Activated CD4-positive, alpha-beta T cell treated with anti-CD3 and anti-CD28 coated beads for 36 hours (primary cell): ENCODE measurements around the gene ASTN1. TPM values are rescaled to one million over a fixed set of nuclear protein-coding genes. Genes with fewer than 3 reads are reported as not detected.

Experiments used
- ATAC-seq: fragments of 200-7000 bp; cut with Tn5 transposase; one replicate; pipeline ENCODE4 v1.10.0; 2021; ENCODE audit warnings: mild to moderate bottlenecking, moderate library complexity
- CTCF ChIA-PET: fragments of 350-600 bp; sonication (Branson Sonifier 250); formaldehyde crosslinking; loops from one replicate; lab custom pipeline; 2021; ENCODE audit warnings: antibody characterized with exemption; lab: Charles Lee
- POLR2A ChIA-PET: fragments of 350-600 bp; sonication (Branson Sonifier 250); formaldehyde crosslinking; loops from one replicate; lab custom pipeline; 2021; ENCODE audit warnings: antibody characterized with exemption, inconsistent platforms; lab: Charles Lee
- DNase-seq: peaks from one replicate; pipeline ENCODE4 v3.0.0-alpha.2; 2020
- H3K27ac Mint-ChIP-seq: one replicate; pipeline ENCODE4 v1.8.0; 2021; ENCODE audit warnings: mixed read lengths
- H3K27me3 Mint-ChIP-seq: one replicate; pipeline ENCODE4 v1.8.0; 2021; ENCODE audit warnings: mixed read lengths
- H3K36me3 Mint-ChIP-seq: one replicate; pipeline ENCODE4 v1.8.0; 2021; ENCODE audit warnings: low read depth, mixed read lengths
- H3K4me1 Mint-ChIP-seq: one replicate; pipeline ENCODE4 v1.8.0; 2021; ENCODE audit warnings: mixed read lengths
- H3K4me3 Mint-ChIP-seq: one replicate; pipeline ENCODE4 v1.8.0; 2021; ENCODE audit warnings: mild to moderate bottlenecking, moderate library complexity, mixed read lengths
- H3K9me3 Mint-ChIP-seq: one replicate; pipeline ENCODE4 v1.8.0; 2021; ENCODE audit warnings: low read depth, mixed read lengths
- intact Hi-C, 2 experiments: fragments of 100-400 bp; cut with DNase I in 1 of 2; cut with micrococcal nuclease in 1 of 2; formaldehyde crosslinking; loops; one replicate each; pipeline versions ENCODE4 v1.14.2 to v1.15.1; 2022 to 2024; cut with DNase I, micrococcal nuclease
- total RNA-seq, 2 experiments: library from RNA; stranded (reverse); gene quantifications; one replicate each; pipeline ENCODE4 v1.2.3, GENCODE V29; 2021

The ASTN1 gene
- total RNA-seq, 2 experiments from 2014 or later, result not detected

- H3K27me3 Mint-ChIP-seq, result peaks cover 5% of the 10 kb centered on the region
- POLR2A ChIA-PET, result no interaction called here
- H3K4me1 Mint-ChIP-seq, result no peaks in the 10 kb centered on the region
Observed at GRCh38 chr1:177054542-177054941, 110.0 kb downstream of the ASTN1 start.

DNA sequence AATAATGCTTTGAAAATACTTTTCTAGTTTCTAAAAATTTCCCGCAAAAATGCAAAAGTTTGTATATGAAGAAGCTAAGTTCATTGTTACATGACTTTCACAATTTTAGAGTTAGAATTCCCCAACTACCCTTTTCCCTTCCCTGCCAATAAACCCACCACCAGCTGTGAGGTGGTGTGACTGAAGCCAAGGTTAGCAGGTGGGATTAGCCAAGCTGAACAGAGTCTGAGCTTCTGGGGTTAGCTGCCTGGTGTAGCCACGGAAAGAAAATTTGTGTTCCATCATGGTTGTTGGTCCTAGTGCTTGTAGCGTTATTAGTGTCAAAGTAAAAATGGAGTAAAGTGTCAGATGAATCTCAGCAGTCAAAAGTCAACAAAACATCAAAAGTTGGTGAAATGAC is 110.9 kb downstream of the ASTN1 start:
- Mint-ChIP-seq H3K36me3 (no peaks in the 10 kb centered on the region), H3K9me3 (no peaks in the 10 kb centered on the region), H3K27ac (no peak overlapping the region), H3K4me3 (no peak overlapping the region), H3K4me1 (no peaks in the 10 kb centered on the region), H3K27me3 (peaks cover 7% of the 10 kb centered on the region)
- DNase-seq (no peak), ATAC-seq (no peak)
- ChIA-PET POLR2A (no interaction called here), CTCF (no interaction called here)
- intact Hi-C loops, result no loop called here

More at GRCh38 chr1:177054542-177054941, 110.0 kb downstream of the ASTN1 start:
- intact Hi-C loops, result no loop called here
- DNase-seq (no peak), ATAC-seq (no peak)
- CTCF ChIA-PET, result no interaction called here
- Mint-ChIP-seq H3K36me3 (no peaks in the 10 kb centered on the region), H3K27ac (no peak overlapping the region), H3K4me3 (no peak overlapping the region), H3K9me3 (no peaks in the 10 kb centered on the region)

GRCh38 chr1:177048314-177049069 is 116.0 kb downstream of the ASTN1 start:
- DNase-seq (no peak), ATAC-seq (no peak)
- H3K27me3 Mint-ChIP-seq, result peaks cover 5% of the 10 kb centered on the region
- POLR2A ChIA-PET, result no interaction called here
- no peaks in the 10 kb centered on the region for H3K4me1 Mint-ChIP-seq
- no peaks in the 10 kb centered on the region for H3K36me3 Mint-ChIP-seq
- H3K27ac Mint-ChIP-seq, result no peak overlapping the region
- no peaks in the 10 kb centered on the region for H3K9me3 Mint-ChIP-seq
- CTCF ChIA-PET, result no interaction called here
- intact Hi-C loops, result no loop called here
- no peak overlapping the region for H3K4me3 Mint-ChIP-seq

DNA sequence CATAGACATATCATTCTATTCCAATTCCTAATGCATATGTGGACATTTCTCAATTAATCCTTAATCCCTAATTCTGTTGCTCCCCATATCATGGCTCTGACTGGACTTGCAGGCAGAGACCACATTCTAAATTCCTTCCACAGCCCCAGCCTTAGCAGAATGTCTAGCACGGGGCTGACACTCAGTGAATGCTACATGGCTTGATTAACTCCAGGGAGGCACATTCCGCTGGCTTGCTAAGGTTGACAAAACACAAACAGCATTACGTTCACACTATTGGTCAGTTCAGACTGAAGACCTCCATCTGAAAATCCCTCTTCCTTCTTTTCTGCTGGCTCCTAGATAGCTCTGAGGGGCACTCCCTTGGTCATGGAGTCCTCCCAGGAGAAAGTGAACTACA is 119.4 kb downstream of the ASTN1 start:
- ChIA-PET CTCF (no interaction called here), POLR2A (no interaction called here)
- DNase-seq, result no peak
- ATAC-seq, result no peak
- Mint-ChIP-seq H3K36me3 (no peaks in the 10 kb centered on the region), H3K4me3 (no peak overlapping the region), H3K4me1 (no peaks in the 10 kb centered on the region), H3K27me3 (peaks cover 5% of the 10 kb centered on the region), H3K9me3 (no peaks in the 10 kb centered on the region), H3K27ac (no peak overlapping the region)
- intact Hi-C loops, result no loop called here

- ATAC-seq, result no peak
Observed at GRCh38 chr1:177044390-177044789, 120.1 kb downstream of the ASTN1 start.

DNA sequence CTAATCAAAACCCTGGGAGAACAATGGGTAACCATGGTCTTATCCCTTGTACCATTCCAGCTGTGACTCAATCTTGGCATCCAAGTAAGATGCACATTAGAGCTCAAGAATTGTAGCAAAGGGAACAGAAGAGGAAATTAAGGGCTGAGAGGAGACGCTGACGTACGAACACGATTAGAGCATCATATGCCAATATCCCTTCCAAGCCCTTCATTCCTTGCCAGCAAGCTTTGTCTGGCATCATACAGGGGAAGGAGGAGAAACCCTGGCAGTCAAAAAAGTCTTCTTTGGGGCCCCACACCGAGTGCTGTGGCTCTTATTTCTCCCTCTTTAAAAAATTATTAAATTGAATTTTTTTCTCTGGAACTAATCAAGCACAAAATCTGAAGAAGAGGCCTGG is 120.9 kb downstream of the ASTN1 start:
- no peaks in the 10 kb centered on the region for H3K36me3 Mint-ChIP-seq

More at GRCh38 chr1:177044390-177044789, 120.1 kb downstream of the ASTN1 start:
- peaks cover 3% of the 10 kb centered on the region for H3K27me3 Mint-ChIP-seq
- DNase-seq, result no peak
- H3K27ac Mint-ChIP-seq, result no peak overlapping the region
- intact Hi-C loops, result no loop called here
- H3K36me3 Mint-ChIP-seq, result no peaks in the 10 kb centered on the region
- H3K4me1 Mint-ChIP-seq, result no peaks in the 10 kb centered on the region
- CTCF ChIA-PET, result no interaction called here
- no peaks in the 10 kb centered on the region for H3K9me3 Mint-ChIP-seq
- POLR2A ChIA-PET, result no interaction called here
- no peak overlapping the region for H3K4me3 Mint-ChIP-seq

DNA sequence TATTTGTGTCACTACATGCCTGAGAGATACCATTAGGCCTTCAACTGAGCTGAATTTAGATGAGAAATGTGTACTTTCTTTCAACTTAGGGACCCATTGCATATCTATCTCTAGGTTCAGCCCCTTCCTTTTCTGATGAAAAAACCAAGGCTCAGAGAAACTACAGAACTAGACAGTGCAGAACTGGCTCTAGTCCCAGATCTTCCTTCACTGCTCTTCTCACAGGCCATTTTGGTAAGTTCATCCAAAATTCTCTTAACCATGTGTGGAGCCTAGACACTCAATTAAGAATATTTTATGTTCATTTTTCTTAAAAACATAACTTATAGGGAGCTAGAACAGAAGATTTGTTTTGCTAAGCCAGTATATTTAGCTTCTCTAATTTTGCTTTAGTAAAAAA is 128.9 kb downstream of the ASTN1 start:
- Mint-ChIP-seq H3K9me3 (no peaks in the 10 kb centered on the region), H3K4me1 (no peaks in the 10 kb centered on the region), H3K27ac (no peak overlapping the region), H3K4me3 (no peak overlapping the region), H3K36me3 (no peaks in the 10 kb centered on the region), H3K27me3 (peaks cover 3% of the 10 kb centered on the region)
- ATAC-seq, result no peak
- DNase-seq, result no peak
- intact Hi-C loops, result no loop called here
- ChIA-PET POLR2A (no interaction called here), CTCF (no interaction called here)

More for the DNA sequence above, 120.9 kb downstream of the ASTN1 start:
- peaks cover 3% of the 10 kb centered on the region for H3K27me3 Mint-ChIP-seq
- no peaks in the 10 kb centered on the region for H3K9me3 Mint-ChIP-seq
- ChIA-PET CTCF (interaction anchor here (1.0 kb wide), 1 partner anchor 9 kb away, joined by 4 read pairs; no protein-coding TSS in a partner anchor), POLR2A (no interaction called here)
- intact Hi-C loops, result no loop called here
- DNase-seq (no peak), ATAC-seq (no peak)
- no peak overlapping the region for H3K4me3 Mint-ChIP-seq
- no peak overlapping the region for H3K27ac Mint-ChIP-seq
- H3K4me1 Mint-ChIP-seq, result no peaks in the 10 kb centered on the region

- DNase-seq (no peak), ATAC-seq (no peak)
- no peak overlapping the region for H3K4me3 Mint-ChIP-seq
- no peaks in the 10 kb centered on the region for H3K4me1 Mint-ChIP-seq
- peaks cover 3% of the 10 kb centered on the region for H3K27me3 Mint-ChIP-seq
- no peak overlapping the region for H3K27ac Mint-ChIP-seq
- no peaks in the 10 kb centered on the region for H3K9me3 Mint-ChIP-seq
- CTCF ChIA-PET, result no interaction called here
- intact Hi-C loops, result no loop called here
- POLR2A ChIA-PET, result no interaction called here
- H3K36me3 Mint-ChIP-seq, result no peaks in the 10 kb centered on the region
Observed at GRCh38 chr1:177033628-177034027, 130.9 kb downstream of the ASTN1 start.

DNA sequence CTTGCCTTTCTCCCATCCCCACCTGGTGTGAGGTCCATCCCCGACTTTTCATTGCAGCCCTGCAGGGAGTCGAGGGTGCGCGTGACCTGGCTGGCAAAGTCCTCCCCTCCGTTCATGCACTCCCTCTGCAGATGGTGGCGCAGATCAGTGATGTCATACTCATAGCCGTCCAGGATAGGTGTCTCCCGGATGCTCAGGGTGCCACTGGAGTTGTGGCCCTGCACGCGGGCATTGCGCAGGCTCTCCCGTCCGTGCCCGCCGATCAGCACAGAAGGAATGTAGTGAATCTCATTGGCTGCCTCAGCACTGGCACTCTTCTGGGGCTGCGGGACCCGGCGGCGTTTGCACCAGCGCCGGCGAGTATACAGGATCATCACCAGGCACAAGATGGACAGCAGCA is 132.1 kb downstream of the ASTN1 start:
- ChIA-PET POLR2A (no interaction called here), CTCF (no interaction called here)
- intact Hi-C loops, result no loop called here
- ATAC-seq, result no peak
- no peak for DNase-seq
- no peak overlapping the region for H3K27ac Mint-ChIP-seq
- H3K9me3 Mint-ChIP-seq, result no peaks in the 10 kb centered on the region
- no peaks in the 10 kb centered on the region for H3K36me3 Mint-ChIP-seq
- H3K4me1 Mint-ChIP-seq, result no peaks in the 10 kb centered on the region
- H3K27me3 Mint-ChIP-seq, result peaks cover 3% of the 10 kb centered on the region
- H3K4me3 Mint-ChIP-seq, result no peak overlapping the region

GRCh38 chr1:177024623-177025022 is 139.9 kb downstream of the ASTN1 start:
- intact Hi-C loops, result no loop called here
- H3K9me3 Mint-ChIP-seq, result peaks cover 2% of the 10 kb centered on the region
- H3K27ac Mint-ChIP-seq, result no peak overlapping the region
- H3K4me1 Mint-ChIP-seq, result no peaks in the 10 kb centered on the region
- no peaks in the 10 kb centered on the region for H3K27me3 Mint-ChIP-seq
- ATAC-seq (no peak), DNase-seq (no peak)
- CTCF ChIA-PET, result no interaction called here
- no peak overlapping the region for H3K4me3 Mint-ChIP-seq
- POLR2A ChIA-PET, result no interaction called here
- no peaks in the 10 kb centered on the region for H3K36me3 Mint-ChIP-seq

DNA sequence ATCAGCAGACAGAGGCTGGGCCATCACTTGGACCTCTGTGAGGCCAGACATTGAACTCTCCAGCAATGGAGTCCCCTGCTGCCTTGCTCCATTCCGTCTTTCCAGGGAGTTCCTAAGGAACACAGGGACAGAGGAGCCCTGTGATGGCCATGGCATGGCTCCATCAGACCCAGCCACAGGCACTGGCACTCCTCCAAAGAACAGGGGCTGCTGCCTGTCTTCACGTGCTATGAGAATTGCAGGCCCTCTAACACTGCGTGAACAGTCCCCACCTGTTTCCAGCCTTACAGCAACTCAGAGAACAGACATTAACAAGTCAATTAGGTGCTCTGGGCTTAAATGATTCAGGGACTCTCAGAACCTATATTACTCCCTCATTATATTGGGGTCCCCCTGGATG is 140.8 kb downstream of the ASTN1 start:
- Mint-ChIP-seq H3K27ac (no peak overlapping the region), H3K9me3 (peaks cover 2% of the 10 kb centered on the region), H3K27me3 (no peaks in the 10 kb centered on the region), H3K4me1 (no peaks in the 10 kb centered on the region), H3K36me3 (no peaks in the 10 kb centered on the region), H3K4me3 (no peak overlapping the region)
- ChIA-PET CTCF (no interaction called here), POLR2A (no interaction called here)
- intact Hi-C loops, result no loop called here
- ATAC-seq (no peak), DNase-seq (no peak)

DNA sequence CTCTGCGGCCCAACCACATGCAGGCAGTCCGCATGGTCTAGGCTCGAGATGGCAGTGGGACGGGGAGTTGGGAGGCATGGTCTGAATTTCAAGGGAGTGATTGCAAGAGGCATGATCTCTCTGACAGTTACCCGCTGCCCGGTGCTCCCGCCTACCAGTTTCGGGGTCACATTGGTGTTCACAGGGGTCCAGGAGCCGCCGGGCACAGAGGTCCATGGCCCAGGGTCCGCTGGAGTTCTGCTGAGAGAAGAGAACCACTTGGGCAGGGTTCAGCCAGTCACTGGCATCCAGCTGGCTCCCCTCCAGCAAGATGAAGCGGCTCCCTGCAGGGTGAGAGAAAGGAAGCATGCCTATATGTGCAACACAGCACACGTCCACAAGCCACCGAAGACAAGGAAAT is 141.3 kb downstream of the ASTN1 start:
- ChIA-PET CTCF (no interaction called here), POLR2A (no interaction called here)
- no peaks in the 10 kb centered on the region for H3K4me1 Mint-ChIP-seq
- no peaks in the 10 kb centered on the region for H3K36me3 Mint-ChIP-seq
- peaks cover 2% of the 10 kb centered on the region for H3K9me3 Mint-ChIP-seq
- no peak overlapping the region for H3K4me3 Mint-ChIP-seq
- no peak for DNase-seq
- H3K27me3 Mint-ChIP-seq, result no peaks in the 10 kb centered on the region
- no peak overlapping the region for H3K27ac Mint-ChIP-seq
- intact Hi-C loops, result no loop called here
- no peak for ATAC-seq
